Muscle of leg (tissue), 11 donors: ENCODE measurements around the gene MYRF. TPM values are rescaled to one million over a fixed set of nuclear protein-coding genes. Genes with fewer than 3 reads are reported as not detected.

Experiments
- DNase-seq: peaks from one replicate; pipeline ENCODE4 v3.0.0; 2013
- H3K27ac ChIP-seq: one replicate; pipeline ENCODE4 v1.5.1; 2013; ENCODE audit warnings: mild to moderate bottlenecking, low read length, control low read depth
- H3K27me3 ChIP-seq: one replicate; pipeline ENCODE4 v1.6.1; 2013; ENCODE audit warnings: low read length; ENCODE audit not compliant: control insufficient read depth, insufficient read depth
- H3K36me3 ChIP-seq: one replicate; pipeline ENCODE4 v1.6.1; 2013; ENCODE audit warnings: low read length; ENCODE audit not compliant: control insufficient read depth, insufficient read depth
- H3K4me1 ChIP-seq: one replicate; pipeline ENCODE4 v1.6.1; 2013; ENCODE audit warnings: low read length; ENCODE audit not compliant: control insufficient read depth, insufficient read depth
- H3K4me3 ChIP-seq: one replicate; pipeline ENCODE4 v1.5.1; 2013; ENCODE audit warnings: low read length, control low read depth
- H3K9me3 ChIP-seq: replicated peaks from 2 replicates; pipeline ENCODE4 v1.6.1; 2013; ENCODE audit warnings: low read depth, low read length; ENCODE audit not compliant: control insufficient read depth
- WGBS: methylation state at CpG from one replicate; pipeline ENCODE4 v1.1.5; 2013; ENCODE audit warnings: missing lambda C conversion rate; ENCODE audit not compliant: insufficient coverage; 5-methylcytosine and 5-hydroxymethylcytosine counted together
- polyA plus RNA-seq, 8 donors: library from polyadenylated mRNA; unstranded; fragments of 120-200 nt; gene quantifications; one replicate each; pipeline versions ENCODE4 v1.2.1 to v1.2.3, GENCODE V29; 2013; ENCODE audit warnings: inconsistent platforms in 1 of 8, low replicate concordance in 1 of 8; ENCODE audit not compliant: insufficient read length in 8 of 8, insufficient read depth in 1 of 8
- total RNA-seq: library from RNA; stranded (reverse); fragments of 120-200 nt; gene quantifications from one replicate; pipeline ENCODE4 v1.2.4, GENCODE V29; 2013

The MYRF gene
- total and polyA plus RNA-seq, 9 donors, result 0.49 to 3.3 (median 1.3) TPM

GRCh38 chr11:61780581-61781162 is 28.2 kb downstream of the MYRF start:
- WGBS, result 63% methylated on average over 7 of the region's 9 CpGs
- Histone ChIP-seq H3K4me1 (peaks cover 22% of the 10 kb centered on the region), H3K36me3 (peaks cover 22% of the 10 kb centered on the region), H3K4me3 (no peak overlapping the region), H3K27me3 (peaks cover 7% of the 10 kb centered on the region), H3K9me3 (no peaks in the 10 kb centered on the region), H3K27ac (no peak overlapping the region)
- no peak for DNase-seq

- Histone ChIP-seq H3K27me3 (peaks cover 7% of the 10 kb centered on the region), H3K27ac (no peak overlapping the region), H3K4me3 (no peak overlapping the region), H3K36me3 (peaks cover 31% of the 10 kb centered on the region), H3K9me3 (no peaks in the 10 kb centered on the region), H3K4me1 (peaks cover 22% of the 10 kb centered on the region)
- no peak for DNase-seq
- WGBS, result 80% methylated on average over 5 of the region's 5 CpGs
Measured at GRCh38 chr11:61781585-61781984, 29.1 kb downstream of the MYRF start.

GRCh38 chr11:61782299-61782698 is 29.9 kb downstream of the MYRF start:
- 77% methylated on average over 3 of the region's 3 CpGs for WGBS
- Histone ChIP-seq H3K4me1 (peaks cover 19% of the 10 kb centered on the region), H3K4me3 (no peak overlapping the region), H3K27me3 (peaks cover 7% of the 10 kb centered on the region), H3K27ac (no peak overlapping the region), H3K36me3 (peaks cover 38% of the 10 kb centered on the region), H3K9me3 (no peaks in the 10 kb centered on the region)
- DNase-seq, result no peak

GRCh38 chr11:61782841-61783240 is 30.4 kb downstream of the MYRF start:
- Histone ChIP-seq H3K36me3 (peaks cover 44% of the 10 kb centered on the region), H3K27me3 (peaks cover 2% of the 10 kb centered on the region), H3K27ac (no peak overlapping the region), H3K4me3 (no peak overlapping the region), H3K9me3 (no peaks in the 10 kb centered on the region), H3K4me1 (peaks cover 14% of the 10 kb centered on the region)
- DNase-seq, result no peak
- 81% methylated on average over 9 of the region's 11 CpGs for WGBS

- Histone ChIP-seq H3K4me3 (no peak overlapping the region), H3K27me3 (no peaks in the 10 kb centered on the region), H3K9me3 (no peaks in the 10 kb centered on the region), H3K4me1 (peaks cover 14% of the 10 kb centered on the region), H3K36me3 (peaks cover 54% of the 10 kb centered on the region), H3K27ac (no peak overlapping the region)
- WGBS, result 49% methylated on average over 7 of the region's 13 CpGs
- DNase-seq, result no peak
Measured at GRCh38 chr11:61783717-61784505, 31.5 kb downstream of the MYRF start.

GRCh38 chr11:61784506-61784805 is 32.0 kb downstream of the MYRF start:
- Histone ChIP-seq H3K27me3 (no peaks in the 10 kb centered on the region), H3K9me3 (no peaks in the 10 kb centered on the region), H3K4me1 (peaks cover 14% of the 10 kb centered on the region), H3K36me3 (peaks cover 59% of the 10 kb centered on the region), H3K27ac (no peak overlapping the region), H3K4me3 (no peak overlapping the region)
- DNase-seq, result no peak
- 78% methylated on average over 6 of the region's 7 CpGs for WGBS

- Histone ChIP-seq H3K36me3 (peaks cover 69% of the 10 kb centered on the region), H3K4me3 (no peak overlapping the region), H3K27ac (no peak overlapping the region), H3K27me3 (no peaks in the 10 kb centered on the region), H3K4me1 (peaks cover 14% of the 10 kb centered on the region), H3K9me3 (no peaks in the 10 kb centered on the region)
- WGBS, result 82% methylated on average over 5 of the region's 11 CpGs
- DNase-seq, result no peak
Measured at GRCh38 chr11:61785837-61786402, 33.5 kb downstream of the MYRF start.

DNA sequence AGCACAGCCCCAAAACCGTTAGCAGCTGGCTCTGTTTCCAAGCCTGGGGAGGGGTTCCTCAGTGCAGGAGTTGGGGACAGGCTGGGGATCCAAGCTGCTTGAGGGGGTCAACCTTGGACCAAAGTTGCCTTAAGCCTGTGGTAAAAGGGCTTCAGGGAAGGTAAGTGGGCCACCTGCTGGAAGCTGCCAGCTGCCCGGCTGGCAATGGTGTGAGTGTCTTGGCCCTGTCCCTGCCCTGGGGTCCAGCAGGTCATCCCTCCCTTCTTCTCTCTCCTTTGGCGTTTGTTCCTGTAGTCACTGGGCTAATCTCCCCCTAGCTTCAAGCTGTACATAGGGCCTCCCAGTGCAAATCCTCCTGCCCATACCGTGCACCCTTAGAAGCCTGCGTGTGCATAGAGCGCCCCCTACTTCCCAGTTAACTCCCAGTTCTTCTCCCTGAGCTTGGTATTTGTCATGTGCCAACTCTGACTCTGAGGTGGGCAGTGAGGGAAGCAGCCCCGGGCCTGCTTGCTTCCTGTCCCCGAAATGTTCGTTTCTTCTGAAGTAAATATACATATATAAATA is 35.6 kb downstream of the MYRF start:
- Histone ChIP-seq H3K36me3 (peaks cover 69% of the 10 kb centered on the region), H3K4me3 (no peak overlapping the region), H3K27me3 (no peaks in the 10 kb centered on the region), H3K4me1 (peaks cover under 1% of the 10 kb centered on the region), H3K9me3 (no peaks in the 10 kb centered on the region), H3K27ac (no peak overlapping the region)
- DNase-seq, result no peak
- WGBS, result 42% methylated on average over 6 of the region's 9 CpGs

GRCh38 chr11:61791737-61792309 is 39.4 kb downstream of the MYRF start:
- Histone ChIP-seq H3K36me3 (peaks cover 50% of the 10 kb centered on the region), H3K27me3 (no peaks in the 10 kb centered on the region), H3K27ac (peak overlapping the region; percentile 96), H3K9me3 (no peaks in the 10 kb centered on the region), H3K4me3 (peak overlapping the region; percentile 88), H3K4me1 (peaks cover 10% of the 10 kb centered on the region)
- peak; percentile 93 for DNase-seq
- 2% methylated on average over 10 of the region's 14 CpGs for WGBS
